NCI-H69 (cell line): ENCODE data around the gene MLXIP.

Experiments
- DNase-seq: peaks from one replicate; lab custom pipeline; 2025; lab: John Stamatoyannopoulos, UW

Gene MLXIP

GRCh38 chr12:122126713-122127597 is 48.4 kb downstream of the MLXIP start:
- no peak for DNase-seq

GRCh38 chr12:122127839-122128238 is 49.3 kb downstream of the MLXIP start:
- no peak for DNase-seq

- no peak for DNase-seq
These were observed 49.9 kb downstream of the MLXIP start for GRCh38 chr12:122128481-122128880.

GRCh38 chr12:122129131-122129530 is 50.6 kb downstream of the MLXIP start:
- no peak for DNase-seq

GRCh38 chr12:122130150-122130549 is 51.6 kb downstream of the MLXIP start:
- DNase-seq = no peak

GRCh38 chr12:122133192-122133950 is 54.8 kb downstream of the MLXIP start:
- no peak for DNase-seq

GRCh38 chr12:122135437-122136031 is 57.0 kb downstream of the MLXIP start:
- no peak for DNase-seq

- DNase-seq = no peak
These were observed 58.7 kb downstream of the MLXIP start for GRCh38 chr12:122137229-122137628.

- peak; percentile 30 for DNase-seq
These were observed 59.1 kb downstream of the MLXIP start for GRCh38 chr12:122137681-122138080.

GRCh38 chr12:122138181-122138580 is 59.6 kb downstream of the MLXIP start:
- DNase-seq = no peak

GRCh38 chr12:122138616-122139015 is 60.1 kb downstream of the MLXIP start:
- no peak for DNase-seq

GRCh38 chr12:122139266-122139665 is 60.7 kb downstream of the MLXIP start:
- DNase-seq = no peak

- DNase-seq = no peak
These were observed 61.4 kb downstream of the MLXIP start for GRCh38 chr12:122139941-122140340.

- DNase-seq = no peak
These were observed 62.1 kb downstream of the MLXIP start for GRCh38 chr12:122140467-122141257.

GRCh38 chr12:122141911-122142725 is 63.6 kb downstream of the MLXIP start:
- no peak for DNase-seq

GRCh38 chr12:122142857-122143256 is 64.3 kb downstream of the MLXIP start:
- DNase-seq = no peak

- DNase-seq = no peak
These were observed 66.3 kb downstream of the MLXIP start for GRCh38 chr12:122144885-122145284.

- DNase-seq = no peak
These were observed 67.2 kb downstream of the MLXIP start for GRCh38 chr12:122145505-122146330.

GRCh38 chr12:122147514-122148290 is 69.1 kb downstream of the MLXIP start:
- DNase-seq = no peak
